Activated T-helper 17 cell treated with anti-CD3 and anti-CD28 coated beads, Interleukin-2, amount 50 U/mL, for 72 hours (primary cell): ENCODE data around the gene DNPEP. TPM values are rescaled to one million over a fixed set of nuclear protein-coding genes. Genes with fewer than 3 reads are reported as not detected.

ENCODE experiments used
- ATAC-seq: fragments of 150-1000 bp; cut with Tn5 transposase; replicated peaks from 2 replicates; pipeline ENCODE4 v1.10.0; 2021; ENCODE audit warnings: mild to moderate bottlenecking, moderate library complexity
- H3K27ac Mint-ChIP-seq: one replicate; pipeline ENCODE4 v1.8.0; 2022; ENCODE audit warnings: mixed read lengths
- H3K27me3 Mint-ChIP-seq: one replicate; pipeline ENCODE4 v1.8.0; 2022; ENCODE audit warnings: mixed read lengths
- H3K36me3 Mint-ChIP-seq: one replicate; pipeline ENCODE4 v1.8.0; 2022; ENCODE audit warnings: low read depth, mild to moderate bottlenecking, mixed read lengths
- H3K4me1 Mint-ChIP-seq: one replicate; pipeline ENCODE4 v1.8.0; 2022; ENCODE audit warnings: mixed read lengths
- H3K4me3 Mint-ChIP-seq: one replicate; pipeline ENCODE4 v1.8.0; 2022; ENCODE audit warnings: mild to moderate bottlenecking, mixed read lengths
- H3K9me3 Mint-ChIP-seq: one replicate; pipeline ENCODE4 v1.8.0; 2022; ENCODE audit warnings: mixed read lengths
- total RNA-seq, 2 donors: library from RNA; stranded (reverse); gene quantifications; one replicate each; pipeline ENCODE4 v1.2.3, GENCODE V29; 2022

The DNPEP gene
- total RNA-seq, 2 donors from 2014 or later = 80.9 to 99.6 TPM

DNA sequence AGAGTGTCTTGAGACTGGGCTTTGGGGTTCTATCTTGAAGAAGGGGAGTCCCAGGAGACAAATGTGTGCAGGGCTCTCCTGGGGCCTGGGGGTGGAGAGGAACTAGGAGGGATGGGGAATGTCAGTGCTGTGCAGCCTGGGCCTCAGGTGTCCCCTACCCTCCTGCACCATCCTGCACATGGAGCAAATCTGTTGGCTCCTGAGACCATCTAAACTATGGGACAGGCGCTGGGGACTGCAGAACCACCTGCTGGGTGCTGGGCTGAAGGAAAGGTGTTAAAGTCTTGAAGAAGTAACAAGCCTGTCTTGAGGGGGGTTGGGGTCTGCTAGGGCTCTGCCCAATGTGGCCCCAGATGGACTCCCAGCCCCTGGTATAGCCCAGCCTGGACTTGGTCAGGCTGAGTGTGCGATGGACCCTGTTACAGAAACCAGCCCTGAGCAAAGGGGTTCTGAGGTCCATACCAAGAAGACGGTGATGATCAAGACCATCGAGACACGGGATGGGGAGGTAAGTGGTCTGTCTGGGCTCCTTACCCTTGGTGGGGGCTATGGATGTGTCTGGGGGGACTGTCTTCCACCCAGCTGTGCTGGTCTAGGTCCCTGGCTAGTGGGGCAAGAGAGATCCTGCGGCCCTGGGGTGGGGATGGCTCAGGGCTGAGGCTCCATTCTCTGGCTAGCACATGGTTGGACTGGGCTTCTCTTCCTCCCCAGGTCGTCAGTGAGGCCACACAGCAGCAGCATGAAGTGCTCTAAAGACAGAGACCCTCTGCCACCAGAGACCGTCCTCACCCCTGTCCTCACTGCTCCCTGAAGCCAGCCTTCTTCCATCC lies 37.7 kb upstream of the DNPEP start:
- Mint-ChIP-seq H3K27me3 (peaks cover 15% of the 10 kb centered on the region), H3K4me1 (no peaks in the 10 kb centered on the region), H3K4me3 (no peak overlapping the region), H3K27ac (no peak overlapping the region), H3K36me3 (no peaks in the 10 kb centered on the region), H3K9me3 (no peaks in the 10 kb centered on the region)
- ATAC-seq = no peak

DNA sequence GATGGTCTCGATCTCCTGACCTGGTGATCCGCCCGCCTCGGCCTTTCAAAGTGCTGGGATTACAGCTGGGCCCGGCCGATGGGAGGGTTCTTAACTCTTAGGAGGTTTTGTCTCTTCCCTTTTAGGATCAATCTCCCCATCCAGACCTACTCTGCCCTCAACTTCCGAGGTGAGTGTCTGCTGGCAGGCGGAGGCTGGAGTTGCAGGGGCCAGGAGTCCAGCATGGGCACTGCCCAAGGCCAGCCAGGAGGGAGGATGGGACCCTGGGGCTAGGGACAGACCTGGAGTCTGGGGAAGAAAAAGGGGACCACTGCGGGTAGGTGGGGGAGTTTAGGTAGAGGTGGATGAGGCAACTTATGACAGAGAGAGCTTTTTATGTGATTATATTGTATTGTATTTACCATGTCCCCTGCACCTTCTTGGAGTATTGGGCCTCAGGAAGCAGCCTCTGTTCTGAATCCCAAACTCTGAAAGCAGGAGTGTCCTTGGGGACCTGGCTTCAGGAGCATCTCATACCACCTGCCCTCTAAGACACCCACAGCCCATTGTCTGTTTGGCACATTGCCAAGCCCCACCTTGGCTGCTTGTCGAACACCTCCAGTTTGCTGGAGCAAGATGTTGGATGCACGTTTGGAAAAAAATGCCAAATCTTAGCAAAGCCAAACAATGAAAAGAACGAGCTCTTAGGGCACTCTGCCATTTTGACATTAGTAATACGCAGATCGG lies 36.1 kb upstream of the DNPEP start:
- Mint-ChIP-seq H3K4me1 (no peaks in the 10 kb centered on the region), H3K27me3 (peaks cover 25% of the 10 kb centered on the region), H3K4me3 (no peak overlapping the region), H3K36me3 (no peaks in the 10 kb centered on the region), H3K9me3 (no peaks in the 10 kb centered on the region), H3K27ac (no peak overlapping the region)
- ATAC-seq = no peak

DNA sequence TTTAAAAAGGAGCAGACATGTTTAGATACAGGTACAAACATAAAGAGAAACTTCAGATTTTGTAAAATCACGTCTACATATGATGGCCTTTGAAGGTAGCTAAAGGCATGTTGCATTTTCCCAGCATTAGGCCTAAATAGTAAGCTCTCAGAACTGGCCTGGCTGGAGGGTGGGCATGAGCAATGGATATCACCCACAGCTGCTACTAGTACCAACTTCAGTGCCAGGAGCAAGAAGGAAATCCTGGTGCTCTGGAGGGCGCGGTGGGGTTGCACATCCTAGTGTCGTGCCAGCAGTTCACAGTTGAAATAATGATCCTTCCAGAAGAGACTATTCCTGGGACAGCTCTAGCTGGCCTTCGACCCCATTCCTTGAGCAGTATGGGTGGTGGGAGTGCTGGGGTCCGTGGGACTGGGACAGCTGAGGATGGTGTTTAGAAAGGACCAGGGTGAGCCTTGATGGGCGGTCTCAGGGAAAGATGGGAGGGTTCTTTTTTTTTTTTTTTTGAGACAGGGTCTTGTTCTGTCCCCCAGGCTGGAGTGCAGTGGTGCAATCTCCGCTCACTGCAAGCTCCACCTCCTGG lies 35.3 kb upstream of the DNPEP start:
- no peak overlapping the region for H3K27ac Mint-ChIP-seq
- no peaks in the 10 kb centered on the region for H3K9me3 Mint-ChIP-seq
- H3K36me3 Mint-ChIP-seq = no peaks in the 10 kb centered on the region
- H3K27me3 Mint-ChIP-seq = peaks cover 25% of the 10 kb centered on the region
- no peak overlapping the region for H3K4me3 Mint-ChIP-seq
- ATAC-seq = no peak
- no peaks in the 10 kb centered on the region for H3K4me1 Mint-ChIP-seq

DNA sequence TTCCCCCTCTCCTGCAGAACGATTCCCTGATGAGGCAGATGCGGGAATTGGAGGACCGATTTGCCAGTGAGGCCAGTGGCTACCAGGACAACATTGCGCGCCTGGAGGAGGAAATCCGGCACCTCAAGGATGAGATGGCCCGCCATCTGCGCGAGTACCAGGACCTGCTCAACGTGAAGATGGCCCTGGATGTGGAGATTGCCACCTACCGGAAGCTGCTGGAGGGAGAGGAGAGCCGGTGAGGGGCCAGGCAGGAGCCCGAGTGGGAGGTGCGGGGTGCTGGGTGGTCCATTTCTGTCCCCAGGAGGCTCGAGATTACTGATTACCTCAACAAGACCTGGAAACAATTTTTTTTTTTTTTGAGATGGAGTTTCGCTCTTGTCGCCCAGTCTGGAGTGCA lies 33.6 kb upstream of the DNPEP start:
- Mint-ChIP-seq H3K27ac (no peak overlapping the region), H3K27me3 (peaks cover 22% of the 10 kb centered on the region), H3K36me3 (no peaks in the 10 kb centered on the region), H3K4me1 (no peaks in the 10 kb centered on the region), H3K9me3 (no peaks in the 10 kb centered on the region), H3K4me3 (no peak overlapping the region)
- no peak for ATAC-seq

DNA sequence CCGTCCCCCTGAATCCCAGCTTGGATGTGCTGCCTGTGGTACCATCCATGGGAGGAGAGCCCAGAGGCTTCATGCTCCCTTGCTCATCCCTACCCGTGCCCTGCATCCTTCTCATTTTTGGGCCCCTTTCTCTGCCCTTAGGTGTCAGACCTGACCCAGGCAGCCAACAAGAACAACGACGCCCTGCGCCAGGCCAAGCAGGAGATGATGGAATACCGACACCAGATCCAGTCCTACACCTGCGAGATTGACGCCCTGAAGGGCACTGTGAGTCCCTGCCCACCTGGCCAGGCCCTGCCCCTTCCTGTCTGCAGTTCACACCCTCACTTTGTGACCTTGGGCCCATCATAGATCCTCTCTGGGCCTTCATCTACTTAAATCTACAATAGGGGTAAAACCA lies 33.0 kb upstream of the DNPEP start:
- ATAC-seq = no peak

DNA sequence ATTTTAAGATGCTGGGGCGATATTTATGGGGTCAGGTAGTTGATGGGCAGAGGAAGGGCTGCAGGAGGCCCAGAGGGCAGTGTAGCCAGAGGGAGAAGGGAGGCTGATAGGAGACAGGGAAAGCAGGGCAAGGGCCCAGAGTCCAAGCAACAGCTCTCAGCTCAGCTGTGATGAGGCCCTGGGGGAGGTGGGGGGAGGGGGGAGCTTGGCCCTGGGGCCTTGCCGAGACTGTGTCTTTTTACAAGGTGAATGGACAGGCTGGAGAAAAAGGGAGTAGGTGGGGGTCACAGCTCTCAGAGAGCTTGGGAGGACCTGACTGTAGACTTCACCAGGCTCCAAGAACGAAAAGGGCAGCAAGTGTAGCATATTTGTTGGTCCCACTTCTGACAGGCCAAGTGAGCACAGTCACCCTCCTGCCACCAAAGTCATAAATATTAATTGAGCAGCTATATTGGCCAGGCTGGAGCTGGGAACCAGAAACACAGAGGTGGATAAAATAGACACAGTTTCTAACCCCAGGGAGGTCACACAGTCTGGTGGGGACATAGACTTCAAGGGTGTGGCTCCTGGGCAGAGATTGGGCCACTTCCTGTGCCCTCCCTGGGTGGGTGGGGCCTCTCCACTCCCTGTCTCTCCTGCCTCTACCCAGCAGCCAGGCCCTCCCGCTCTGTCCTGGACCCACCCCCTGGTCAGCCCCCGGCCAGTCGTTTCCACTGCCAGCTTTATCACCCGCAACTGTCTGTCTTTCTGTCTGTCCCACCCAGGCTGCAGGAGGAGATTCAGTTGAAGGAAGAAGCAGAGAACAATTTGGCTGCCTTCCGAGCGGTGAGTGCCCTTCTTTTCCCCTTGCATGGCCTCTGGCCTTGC lies 31.9 kb upstream of the DNPEP start:
- Mint-ChIP-seq H3K36me3 (no peaks in the 10 kb centered on the region), H3K27me3 (peaks cover 16% of the 10 kb centered on the region), H3K9me3 (no peaks in the 10 kb centered on the region), H3K4me3 (no peak overlapping the region), H3K27ac (no peak overlapping the region), H3K4me1 (no peaks in the 10 kb centered on the region)
- ATAC-seq = no peak

More for the DNA sequence above, 33.0 kb upstream of the DNPEP start:
- Mint-ChIP-seq H3K4me3 (no peak overlapping the region), H3K27me3 (peaks cover 20% of the 10 kb centered on the region), H3K9me3 (no peaks in the 10 kb centered on the region), H3K27ac (no peak overlapping the region), H3K36me3 (no peaks in the 10 kb centered on the region), H3K4me1 (no peaks in the 10 kb centered on the region)

DNA sequence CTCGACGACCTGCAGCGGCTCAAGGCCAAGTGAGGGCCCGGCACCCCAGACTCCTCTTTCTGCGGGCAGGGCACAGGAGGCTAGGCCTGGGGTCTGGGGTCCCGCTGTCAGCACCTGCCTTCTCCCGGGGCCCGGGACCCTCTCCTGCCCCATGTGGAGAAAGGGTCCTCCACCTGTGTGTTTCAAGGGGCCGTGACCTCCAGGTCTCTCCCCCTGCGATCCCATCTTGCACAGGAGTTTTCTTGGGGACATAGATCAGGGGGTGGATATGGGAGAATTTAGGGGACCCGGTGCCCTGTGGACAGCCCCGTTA lies 31.3 kb upstream of the DNPEP start:
- no peaks in the 10 kb centered on the region for H3K4me1 Mint-ChIP-seq
- ATAC-seq = no peak
- H3K9me3 Mint-ChIP-seq = no peaks in the 10 kb centered on the region
- H3K27ac Mint-ChIP-seq = no peak overlapping the region
- H3K4me3 Mint-ChIP-seq = no peak overlapping the region
- no peaks in the 10 kb centered on the region for H3K36me3 Mint-ChIP-seq
- H3K27me3 Mint-ChIP-seq = peaks cover 14% of the 10 kb centered on the region

DNA sequence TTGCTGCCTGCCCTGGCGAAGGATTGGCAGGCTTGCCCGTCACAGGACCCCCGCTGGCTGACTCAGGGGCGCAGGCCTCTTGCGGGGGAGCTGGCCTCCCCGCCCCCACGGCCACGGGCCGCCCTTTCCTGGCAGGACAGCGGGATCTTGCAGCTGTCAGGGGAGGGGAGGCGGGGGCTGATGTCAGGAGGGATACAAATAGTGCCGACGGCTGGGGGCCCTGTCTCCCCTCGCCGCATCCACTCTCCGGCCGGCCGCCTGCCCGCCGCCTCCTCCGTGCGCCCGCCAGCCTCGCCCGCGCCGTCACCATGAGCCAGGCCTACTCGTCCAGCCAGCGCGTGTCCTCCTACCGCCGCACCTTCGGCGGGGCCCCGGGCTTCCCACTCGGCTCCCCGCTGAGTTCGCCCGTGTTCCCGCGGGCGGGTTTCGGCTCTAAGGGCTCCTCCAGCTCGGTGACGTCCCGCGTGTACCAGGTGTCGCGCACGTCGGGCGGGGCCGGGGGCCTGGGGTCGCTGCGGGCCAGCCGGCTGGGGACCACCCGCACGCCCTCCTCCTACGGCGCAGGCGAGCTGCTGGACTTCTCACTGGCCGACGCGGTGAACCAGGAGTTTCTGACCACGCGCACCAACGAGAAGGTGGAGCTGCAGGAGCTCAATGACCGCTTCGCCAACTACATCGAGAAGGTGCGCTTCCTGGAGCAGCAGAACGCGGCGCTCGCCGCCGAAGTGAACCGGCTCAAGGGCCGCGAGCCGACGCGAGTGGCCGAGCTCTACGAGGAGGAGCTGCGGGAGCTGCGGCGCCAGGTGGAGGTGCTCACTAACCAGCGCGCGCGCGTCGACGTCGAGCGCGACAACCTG lies 30.7 kb upstream of the DNPEP start, which contains the start of gene DES:
Gene DES, plus strand, starts transcription at position 223 of the 857 bp plus-strand sequence. Its CDS starts 86 bp downstream, at position 309.
- H3K27ac Mint-ChIP-seq = no peak within 1 kb of the TSS
- peaks cover 13% of the 10 kb centered on the region for H3K27me3 Mint-ChIP-seq
- H3K9me3 Mint-ChIP-seq = no peaks in the 10 kb centered on the region
- no peaks in the 10 kb centered on the region for H3K4me1 Mint-ChIP-seq
- no peaks in the 10 kb centered on the region for H3K36me3 Mint-ChIP-seq
- ATAC-seq = no peak
- H3K4me3 Mint-ChIP-seq = no peak within 1 kb of the TSS

DNA sequence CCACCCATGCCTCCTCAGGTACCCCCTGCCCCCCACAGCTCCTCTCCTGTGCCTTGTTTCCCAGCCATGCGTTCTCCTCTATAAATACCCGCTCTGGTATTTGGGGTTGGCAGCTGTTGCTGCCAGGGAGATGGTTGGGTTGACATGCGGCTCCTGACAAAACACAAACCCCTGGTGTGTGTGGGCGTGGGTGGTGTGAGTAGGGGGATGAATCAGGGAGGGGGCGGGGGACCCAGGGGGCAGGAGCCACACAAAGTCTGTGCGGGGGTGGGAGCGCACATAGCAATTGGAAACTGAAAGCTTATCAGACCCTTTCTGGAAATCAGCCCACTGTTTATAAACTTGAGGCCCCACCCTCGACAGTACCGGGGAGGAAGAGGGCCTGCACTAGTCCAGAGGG lies 29.7 kb upstream of the DNPEP start:
- Mint-ChIP-seq H3K4me1 (no peaks in the 10 kb centered on the region), H3K27me3 (peaks cover 16% of the 10 kb centered on the region), H3K27ac (no peak overlapping the region), H3K36me3 (no peaks in the 10 kb centered on the region), H3K4me3 (no peak overlapping the region), H3K9me3 (no peaks in the 10 kb centered on the region)
- no peak for ATAC-seq

DNA sequence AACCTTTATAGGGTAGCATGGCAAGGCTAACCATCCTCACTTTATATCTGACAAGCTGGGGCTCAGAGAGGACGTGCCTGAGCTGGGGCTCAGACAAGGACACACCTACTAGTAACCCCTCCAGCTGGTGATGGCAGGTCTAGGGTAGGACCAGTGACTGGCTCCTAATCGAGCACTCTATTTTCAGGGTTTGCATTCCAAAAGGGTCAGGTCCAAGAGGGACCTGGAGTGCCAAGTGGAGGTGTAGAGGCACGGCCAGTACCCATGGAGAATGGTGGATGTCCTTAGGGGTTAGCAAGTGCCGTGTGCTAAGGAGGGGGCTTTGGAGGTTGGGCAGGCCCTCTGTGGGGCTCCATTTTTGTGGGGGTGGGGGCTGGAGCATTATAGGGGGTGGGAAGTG lies 29.2 kb upstream of the DNPEP start:
- Mint-ChIP-seq H3K27ac (no peak overlapping the region), H3K4me1 (no peaks in the 10 kb centered on the region), H3K36me3 (no peaks in the 10 kb centered on the region), H3K27me3 (peaks cover 16% of the 10 kb centered on the region), H3K9me3 (no peaks in the 10 kb centered on the region), H3K4me3 (no peak overlapping the region)
- ATAC-seq = no peak

DNA sequence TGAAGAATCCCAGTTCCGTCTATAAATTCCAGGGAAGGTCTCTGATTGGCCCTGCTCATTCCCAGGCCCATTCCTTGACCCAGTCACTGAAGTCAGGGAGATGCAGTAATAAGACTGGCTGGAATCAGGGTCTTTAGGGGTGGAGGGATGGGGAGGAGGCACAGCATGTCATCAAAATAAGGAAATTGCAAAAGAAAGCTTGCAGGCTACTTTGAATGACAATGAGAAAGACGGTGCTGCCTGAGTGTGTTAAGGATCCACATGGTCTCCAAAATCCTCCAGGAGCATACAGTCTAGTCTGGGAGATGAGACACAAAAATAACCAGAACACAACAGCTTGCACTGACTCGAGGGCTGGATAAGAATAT lies 28.5 kb upstream of the DNPEP start:
- no peaks in the 10 kb centered on the region for H3K4me1 Mint-ChIP-seq
- no peaks in the 10 kb centered on the region for H3K36me3 Mint-ChIP-seq
- H3K27me3 Mint-ChIP-seq = peaks cover 16% of the 10 kb centered on the region
- no peaks in the 10 kb centered on the region for H3K9me3 Mint-ChIP-seq
- ATAC-seq = no peak
- no peak overlapping the region for H3K4me3 Mint-ChIP-seq
- no peak overlapping the region for H3K27ac Mint-ChIP-seq

DNA sequence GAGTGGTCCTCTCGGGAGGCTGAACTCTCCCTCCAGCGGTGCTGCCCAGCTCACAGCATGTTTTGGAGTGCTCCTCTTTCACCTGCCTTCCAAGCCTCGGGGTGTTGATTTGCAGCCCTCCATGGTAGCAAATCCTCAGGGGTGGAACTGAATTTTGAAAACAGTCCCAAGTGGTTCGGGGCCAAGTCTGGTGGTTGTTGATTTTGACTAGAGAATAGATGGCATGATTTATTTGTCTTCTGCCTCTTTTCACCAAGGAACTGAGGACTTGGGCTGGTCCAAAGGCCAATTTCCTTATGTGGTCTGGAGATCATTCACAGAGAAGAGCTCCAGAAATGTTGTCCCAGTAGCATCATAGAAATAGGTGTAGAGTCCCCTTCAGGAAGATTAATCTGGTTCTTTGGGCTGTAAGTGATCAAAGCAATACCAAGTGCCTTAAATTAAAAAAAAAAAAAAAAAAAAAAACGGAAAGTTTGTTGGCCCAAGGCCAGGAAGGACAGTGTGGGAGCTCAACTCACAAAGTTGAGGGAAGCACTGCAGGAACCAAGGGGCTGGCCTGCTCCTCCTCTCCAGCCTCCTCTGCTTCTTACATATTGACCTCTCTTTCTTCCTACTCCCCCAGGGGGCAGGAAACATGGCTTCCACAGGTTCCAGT lies 28.0 kb upstream of the DNPEP start:
- Mint-ChIP-seq H3K27me3 (peaks cover 16% of the 10 kb centered on the region), H3K4me3 (no peak overlapping the region), H3K9me3 (no peaks in the 10 kb centered on the region), H3K4me1 (no peaks in the 10 kb centered on the region), H3K27ac (no peak overlapping the region), H3K36me3 (no peaks in the 10 kb centered on the region)
- ATAC-seq = no peak

DNA sequence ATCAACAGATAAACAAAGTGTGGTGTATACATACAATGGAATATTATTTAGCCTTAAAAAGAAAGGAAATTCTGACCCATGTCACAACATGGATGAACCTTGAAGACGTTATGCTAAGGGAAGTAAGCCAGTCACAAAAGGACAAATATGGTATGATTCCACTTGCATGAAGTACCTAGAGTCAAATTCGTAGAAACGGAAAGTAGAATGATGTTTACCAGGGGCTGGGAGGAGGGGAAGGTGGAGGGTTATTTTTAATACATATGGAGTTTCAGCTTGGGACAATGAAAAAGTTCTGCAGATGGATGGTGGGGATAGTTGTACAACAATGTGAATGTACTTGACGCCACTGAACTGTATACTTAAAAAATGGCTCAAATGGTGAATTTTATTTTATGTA lies 27.1 kb upstream of the DNPEP start:
- H3K27me3 Mint-ChIP-seq = peaks cover 12% of the 10 kb centered on the region
- H3K27ac Mint-ChIP-seq = no peak overlapping the region
- no peaks in the 10 kb centered on the region for H3K4me1 Mint-ChIP-seq
- H3K9me3 Mint-ChIP-seq = no peaks in the 10 kb centered on the region
- no peak for ATAC-seq
- no peak overlapping the region for H3K4me3 Mint-ChIP-seq
- no peaks in the 10 kb centered on the region for H3K36me3 Mint-ChIP-seq
